HG03342 (cell line): ENCODE data around the gene INF2.
"Not testable (repeated sequence)": the region's sequence is repeated elsewhere in the genome, so short reads cannot be mapped to it uniquely, and the experiment has no call there.

ENCODE experiments used
- ATAC-seq: cut with Tn5 transposase; IDR thresholded peaks from one replicate; pipeline ENCODE4 v1.9.1; 2021; ENCODE audit warnings: mild to moderate bottlenecking, moderate library complexity; ENCODE audit not compliant: unreplicated experiment

The INF2 gene

DNA sequence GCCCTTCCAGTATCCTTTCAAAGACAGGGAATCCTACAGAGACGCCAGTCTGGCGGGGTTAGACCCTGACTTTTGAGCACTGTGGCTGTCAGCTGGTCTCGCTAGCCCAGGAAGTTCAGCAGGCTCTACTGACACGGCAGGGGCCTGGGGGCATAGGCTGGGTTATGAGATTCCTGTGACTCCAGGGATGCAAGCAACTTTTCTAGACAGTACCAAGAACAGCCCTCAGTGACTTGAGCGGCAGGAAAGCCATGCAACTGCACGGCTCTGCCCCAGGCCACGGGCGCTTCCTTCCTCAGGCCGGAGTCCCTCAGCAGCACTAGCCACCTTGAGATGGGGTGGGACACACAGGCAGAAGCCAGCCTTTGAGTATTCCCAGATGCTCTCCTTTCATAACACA lies 58.5 kb downstream of the INF2 start:
- no peak for ATAC-seq

DNA sequence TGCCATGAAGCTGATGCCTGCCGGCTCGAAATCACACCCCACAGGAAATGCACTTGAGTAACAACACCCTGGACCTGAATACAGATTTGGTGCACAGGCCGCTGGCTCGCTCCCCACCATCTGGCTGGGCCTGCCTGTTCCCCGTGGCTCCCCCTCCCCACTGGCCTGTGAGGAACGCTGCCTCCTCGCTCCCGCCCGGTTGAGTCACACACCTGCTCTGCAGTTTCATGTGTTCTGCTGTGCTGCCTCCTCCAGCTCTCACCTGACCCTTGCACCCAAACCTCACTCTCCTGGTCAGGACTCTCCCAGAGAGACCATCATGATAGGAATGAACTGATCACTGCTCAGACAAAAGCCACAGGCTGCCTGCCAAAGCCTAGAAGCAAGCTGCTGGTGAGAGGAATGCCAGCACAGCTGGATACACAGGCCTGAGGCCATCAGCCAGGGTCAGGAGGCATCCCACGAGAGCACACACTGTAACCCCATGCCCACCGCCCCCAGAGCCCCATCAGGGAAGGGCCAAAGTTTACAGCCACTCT lies 59.8 kb downstream of the INF2 start:
- ATAC-seq = no peak

DNA sequence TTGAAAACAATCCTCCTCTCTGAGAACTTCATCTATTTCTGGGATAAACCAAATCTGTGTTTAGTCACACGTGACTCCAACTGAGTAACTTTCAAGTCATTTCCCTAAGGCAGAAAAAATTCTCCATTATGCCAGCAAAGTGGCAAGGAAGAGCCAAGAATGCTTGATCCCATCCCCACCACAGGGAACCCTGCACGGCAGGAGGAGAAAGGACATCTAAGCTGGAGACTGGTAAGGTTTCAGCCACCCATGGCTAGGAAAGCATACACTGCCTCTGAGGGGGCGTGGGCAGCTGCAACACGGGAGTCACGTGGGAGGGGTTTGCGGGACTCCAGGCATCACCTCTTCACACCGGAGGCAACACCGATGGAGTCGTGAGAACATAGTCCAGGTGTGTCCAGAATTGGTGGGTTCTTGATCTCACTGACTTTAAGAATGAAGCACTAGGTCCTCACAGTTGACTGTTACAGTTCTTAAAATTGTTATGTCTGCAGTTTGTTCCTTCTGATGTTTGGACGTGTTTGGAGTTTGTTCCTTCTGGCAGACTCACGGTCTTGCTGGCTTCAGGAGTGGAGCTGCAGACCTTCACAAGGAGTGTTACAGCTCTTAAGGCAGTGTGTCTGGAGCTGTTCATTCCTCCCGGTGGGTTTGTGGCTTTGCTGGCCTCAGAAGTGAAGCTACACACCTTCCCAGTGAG lies 60.8 kb downstream of the INF2 start:
- no peak for ATAC-seq

DNA sequence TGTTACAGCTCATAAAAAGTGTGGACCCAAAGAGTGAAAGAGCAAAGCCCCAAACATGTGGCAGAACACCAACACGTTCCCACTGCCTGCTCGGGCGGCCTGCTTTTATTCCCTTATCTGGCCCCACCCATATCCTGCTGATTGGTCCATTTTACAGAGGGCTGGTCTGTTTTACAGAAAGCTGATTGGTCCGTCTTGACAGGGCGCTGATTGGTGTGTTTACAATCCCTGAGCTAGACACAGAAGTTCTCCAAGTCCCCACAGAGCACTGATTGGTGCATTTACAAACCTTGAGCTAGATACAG lies 61.3 kb downstream of the INF2 start:
- not testable (repeated sequence) for ATAC-seq

DNA sequence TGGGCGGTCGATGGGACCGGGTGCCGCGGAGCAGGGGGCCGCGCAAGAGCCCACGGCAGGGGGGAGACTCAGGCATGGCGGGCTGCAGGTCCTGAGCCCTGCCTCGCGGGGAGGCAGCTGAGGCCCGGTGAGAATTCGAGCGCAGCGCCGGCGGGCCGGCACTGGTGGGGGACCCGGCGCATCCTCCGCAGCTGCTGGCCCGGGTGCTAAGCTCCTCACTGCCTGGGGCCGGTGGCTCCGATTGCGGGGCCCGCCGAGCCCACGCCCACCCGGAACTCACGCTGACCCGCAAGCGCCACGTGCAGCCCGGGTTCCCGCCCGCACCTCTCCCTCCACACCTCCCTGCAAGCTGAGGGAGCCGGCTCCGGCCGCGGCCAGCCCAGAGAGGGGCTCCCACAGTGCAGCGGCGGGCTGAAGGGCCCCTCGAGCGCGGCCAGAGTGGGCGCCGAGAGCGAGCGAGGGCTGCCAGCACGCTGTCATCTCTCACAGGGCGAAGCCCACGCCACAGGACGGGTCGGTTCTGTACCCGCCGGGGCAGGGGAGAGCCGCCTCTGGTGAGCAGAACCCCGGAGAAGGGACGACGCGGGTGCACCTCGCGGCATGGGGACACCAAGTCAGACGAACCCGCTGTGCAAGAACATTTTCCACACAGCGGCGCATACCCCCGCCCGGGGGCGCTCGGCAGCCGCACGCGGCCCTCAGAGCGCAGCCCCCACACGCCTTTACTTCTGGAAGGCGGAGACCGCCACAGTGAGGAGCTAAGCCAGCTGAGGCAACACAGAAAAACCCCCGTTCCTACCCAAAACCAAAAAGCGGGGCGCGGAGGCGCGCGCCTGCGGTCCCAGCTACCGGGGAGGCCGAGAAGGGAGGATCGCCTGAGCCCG lies 62.4 kb downstream of the INF2 start:
- no peak for ATAC-seq

DNA sequence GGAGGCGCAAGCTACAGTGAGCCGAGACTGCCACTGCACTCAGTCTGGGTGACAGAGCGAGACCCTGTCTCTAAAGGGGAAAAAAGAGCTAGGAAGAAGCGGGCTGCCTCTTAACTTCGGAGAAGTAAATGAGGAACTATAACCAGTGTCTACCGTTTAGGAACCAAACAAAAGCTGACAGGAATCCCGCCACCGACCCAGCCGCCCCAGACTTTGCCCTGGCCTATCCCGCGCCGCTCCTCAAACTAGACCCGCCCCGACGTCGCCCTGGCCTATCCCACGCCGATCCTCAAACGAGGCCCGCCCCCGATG lies 63.0 kb downstream of the INF2 start:
- peak; percentile 82 for ATAC-seq

DNA sequence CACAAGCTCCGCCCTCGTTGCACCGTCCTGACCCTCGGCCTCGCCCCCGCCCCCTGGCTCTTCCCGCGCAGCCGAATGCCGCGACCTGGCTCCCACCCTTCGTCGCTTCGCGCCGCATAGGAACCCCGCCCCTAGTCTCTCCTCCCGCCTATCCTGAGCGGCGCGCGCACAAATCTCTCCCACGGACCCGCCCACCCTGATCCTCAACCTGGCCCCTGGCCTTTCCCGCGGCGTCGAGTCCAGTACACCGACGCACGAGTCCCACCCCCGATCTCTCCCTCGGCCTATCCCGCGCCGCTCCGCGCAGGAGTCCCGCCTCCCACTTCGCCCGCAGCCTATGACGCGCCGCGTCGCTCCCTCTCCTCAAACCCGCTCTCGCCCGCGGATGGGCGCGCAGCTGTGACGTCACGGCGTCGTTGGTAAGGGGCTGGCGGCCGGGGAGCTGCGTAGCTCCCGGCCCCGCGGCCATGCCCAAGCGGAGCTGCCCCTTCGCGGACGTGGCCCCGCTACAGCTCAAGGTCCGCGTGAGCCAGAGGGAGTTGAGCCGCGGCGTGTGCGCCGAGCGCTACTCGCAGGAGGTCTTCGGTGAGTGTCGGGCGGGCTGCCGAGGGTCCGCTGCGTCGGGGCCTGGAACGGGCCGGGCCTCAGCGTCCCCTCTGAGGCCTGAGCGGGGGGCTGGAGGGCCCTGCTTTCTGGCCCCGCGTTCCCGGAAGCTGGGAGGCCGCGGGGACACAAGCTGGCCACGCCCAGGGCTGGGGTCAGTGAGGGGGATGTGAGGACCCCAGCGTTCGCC lies 63.5 kb downstream of the INF2 start, which contains the start of gene SIVA1:
SIVA1 (plus strand) TSS at position 413 of the 793 bp plus-strand sequence; CDS start at position 468, 55 bp downstream.
- peak; percentile 91 for ATAC-seq

DNA sequence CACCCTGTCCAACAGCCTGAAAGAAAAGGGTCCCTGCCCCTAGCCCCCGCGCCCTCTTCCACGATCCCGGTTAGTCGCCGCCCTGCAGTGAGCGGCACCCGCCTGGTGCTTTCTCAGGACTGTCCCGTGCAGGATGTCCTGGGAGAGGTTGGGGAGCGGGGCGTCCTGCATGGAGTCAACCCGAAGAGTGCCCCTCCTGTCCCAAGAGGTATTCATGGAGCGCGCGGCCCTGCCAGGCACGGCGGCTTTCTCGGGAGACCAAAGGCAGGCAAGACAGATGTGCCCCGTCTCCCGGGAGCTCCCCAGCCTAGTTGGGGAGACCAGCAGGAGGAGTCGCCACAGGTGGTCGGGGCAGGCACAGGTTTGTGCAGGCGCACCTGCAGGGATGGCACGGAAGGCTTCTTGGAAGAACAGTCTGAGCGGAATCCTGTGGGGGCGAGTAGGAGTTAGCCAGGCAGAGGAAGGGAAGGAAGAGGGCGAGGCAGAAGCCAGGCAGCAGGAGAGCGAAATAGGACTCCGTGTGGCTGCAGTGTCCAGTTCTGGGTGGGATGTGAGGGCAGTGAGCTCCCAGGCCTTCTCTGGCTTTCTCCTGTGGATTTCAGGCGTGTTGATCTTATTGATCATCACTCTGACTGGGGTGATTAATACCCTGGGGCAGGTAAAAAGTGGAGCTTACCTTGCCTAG lies 64.3 kb downstream of the INF2 start:
- ATAC-seq = no peak

DNA sequence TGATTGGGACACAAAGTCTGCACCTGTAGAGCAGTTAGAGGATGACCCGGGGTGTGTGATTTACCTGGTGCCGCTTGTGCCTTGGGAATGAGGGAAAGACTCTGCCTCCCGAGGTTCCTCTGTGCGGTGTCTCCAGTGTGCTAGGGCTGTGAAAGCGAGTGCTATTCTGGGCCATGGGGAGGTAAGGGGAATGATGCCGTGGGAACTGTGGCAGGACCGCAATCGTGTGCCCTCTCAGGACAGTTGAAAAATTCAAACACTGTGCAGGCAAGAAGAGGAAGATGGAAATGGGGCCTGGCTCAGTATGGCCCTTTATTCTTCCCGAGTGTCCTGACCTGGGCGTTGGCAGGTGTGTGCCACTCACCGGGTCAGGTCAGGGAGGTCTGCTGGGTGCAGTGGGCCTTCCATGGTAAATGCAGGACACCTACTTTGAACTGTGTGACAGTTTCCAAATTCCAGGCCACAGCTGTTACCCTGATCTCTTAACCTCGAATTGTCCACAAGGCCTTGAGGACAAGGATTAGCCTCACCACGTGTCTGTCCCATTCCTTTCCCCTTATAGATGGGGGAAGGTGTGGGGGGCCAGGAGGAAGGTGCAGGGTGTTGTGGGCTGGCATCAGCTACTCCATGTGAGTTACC lies 64.9 kb downstream of the INF2 start:
- ATAC-seq = no peak

DNA sequence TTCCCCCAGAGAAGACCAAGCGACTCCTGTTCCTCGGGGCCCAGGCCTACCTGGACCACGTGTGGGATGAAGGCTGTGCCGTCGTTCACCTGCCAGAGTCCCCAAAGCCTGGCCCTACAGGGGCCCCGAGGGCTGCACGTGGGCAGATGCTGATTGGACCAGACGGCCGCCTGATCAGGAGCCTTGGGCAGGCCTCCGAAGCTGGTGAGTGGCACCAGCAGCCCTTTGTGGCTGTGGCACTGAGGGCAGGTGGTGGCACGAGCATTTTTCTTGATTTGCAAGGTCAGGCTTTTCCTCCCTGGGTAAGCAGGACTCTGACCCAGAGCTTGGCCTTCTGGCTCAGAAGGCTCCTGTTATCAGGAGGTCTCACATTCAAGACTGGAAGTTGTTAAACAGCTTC lies 66.2 kb downstream of the INF2 start:
- no peak for ATAC-seq

DNA sequence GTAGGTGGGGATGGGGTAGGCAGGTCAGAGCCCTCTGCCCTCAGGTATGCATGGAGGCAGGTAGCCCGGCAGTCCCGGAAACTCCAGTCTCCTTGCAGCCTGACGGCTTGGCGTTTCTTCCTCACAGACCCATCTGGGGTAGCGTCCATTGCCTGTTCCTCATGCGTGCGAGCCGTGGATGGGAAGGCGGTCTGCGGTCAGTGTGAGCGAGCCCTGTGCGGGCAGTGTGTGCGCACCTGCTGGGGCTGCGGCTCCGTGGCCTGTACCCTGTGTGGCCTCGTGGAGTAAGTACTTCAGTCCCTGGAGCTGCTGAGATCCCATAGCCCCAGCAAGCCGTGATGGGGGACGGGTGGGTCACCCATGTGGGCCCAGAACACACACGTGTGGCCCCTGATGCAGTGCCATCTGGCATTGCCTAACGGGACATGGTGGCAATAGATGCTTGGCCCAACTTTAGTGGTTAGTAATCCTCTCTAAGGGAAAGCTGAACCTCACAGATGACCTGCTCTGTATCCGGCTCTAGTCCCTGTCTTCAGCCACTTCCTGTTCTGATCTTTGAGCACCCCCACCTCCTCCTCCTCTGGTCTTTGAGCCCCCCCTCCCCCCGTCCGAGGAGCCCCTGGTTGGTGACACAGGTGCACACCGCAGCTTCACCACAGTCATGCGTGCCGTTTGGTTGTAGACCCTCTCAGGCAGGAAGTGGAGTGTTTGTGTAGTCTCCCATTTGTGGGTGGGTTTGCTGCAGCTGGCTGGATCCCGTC lies 67.2 kb downstream of the INF2 start:
- no peak for ATAC-seq

DNA sequence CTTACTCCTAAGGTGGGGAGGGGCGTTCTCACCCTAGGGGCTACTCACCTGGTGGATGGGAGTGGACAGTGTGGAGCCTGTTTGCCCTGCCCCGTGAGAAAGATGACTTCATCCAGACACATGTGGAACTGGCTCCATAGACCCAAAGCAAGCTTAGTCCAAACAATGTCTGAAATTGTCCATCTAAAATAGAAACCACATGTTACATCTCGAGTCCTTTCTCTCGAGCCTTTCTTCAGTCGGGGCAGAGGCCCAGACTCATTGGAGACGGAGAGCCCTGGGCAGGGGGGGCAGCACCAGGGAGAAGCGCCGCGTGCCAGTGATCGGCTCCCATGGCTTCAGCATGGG lies 67.8 kb downstream of the INF2 start:
- no peak for ATAC-seq

DNA sequence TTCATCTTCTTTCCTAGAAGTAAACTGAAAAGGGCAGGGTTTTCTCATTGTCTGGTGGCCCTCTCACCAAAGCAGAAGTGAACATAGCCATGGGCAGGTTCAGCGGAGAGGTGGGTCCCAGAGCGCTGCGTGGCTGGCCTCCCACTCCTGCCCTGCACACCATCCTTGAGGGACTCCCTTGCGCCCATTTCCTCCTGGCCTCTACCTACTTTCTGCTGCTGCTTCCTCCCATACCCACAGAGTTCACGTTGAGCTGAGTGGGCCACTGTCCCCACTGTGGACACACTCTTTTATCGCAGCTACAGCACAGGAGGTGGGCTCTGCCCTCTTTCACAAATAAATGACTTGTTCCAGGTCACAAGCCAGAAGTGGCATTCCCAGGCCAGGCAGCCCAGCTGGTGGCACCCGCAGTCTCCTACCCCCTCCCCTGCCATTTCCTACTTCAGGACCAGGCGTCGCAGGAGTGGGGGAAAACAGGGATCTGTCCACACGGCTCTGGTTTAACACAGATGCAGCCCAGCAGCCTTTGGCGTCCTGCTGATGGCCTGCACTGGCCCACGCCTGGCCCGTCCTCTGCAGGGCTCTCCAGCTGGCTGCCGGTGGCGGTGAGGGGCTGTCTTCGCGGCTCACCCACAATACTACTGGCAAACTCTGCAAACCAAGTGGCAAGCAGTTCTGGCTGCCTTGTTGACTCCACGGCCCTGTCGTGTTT lies 68.4 kb downstream of the INF2 start:
- ATAC-seq = no peak

DNA sequence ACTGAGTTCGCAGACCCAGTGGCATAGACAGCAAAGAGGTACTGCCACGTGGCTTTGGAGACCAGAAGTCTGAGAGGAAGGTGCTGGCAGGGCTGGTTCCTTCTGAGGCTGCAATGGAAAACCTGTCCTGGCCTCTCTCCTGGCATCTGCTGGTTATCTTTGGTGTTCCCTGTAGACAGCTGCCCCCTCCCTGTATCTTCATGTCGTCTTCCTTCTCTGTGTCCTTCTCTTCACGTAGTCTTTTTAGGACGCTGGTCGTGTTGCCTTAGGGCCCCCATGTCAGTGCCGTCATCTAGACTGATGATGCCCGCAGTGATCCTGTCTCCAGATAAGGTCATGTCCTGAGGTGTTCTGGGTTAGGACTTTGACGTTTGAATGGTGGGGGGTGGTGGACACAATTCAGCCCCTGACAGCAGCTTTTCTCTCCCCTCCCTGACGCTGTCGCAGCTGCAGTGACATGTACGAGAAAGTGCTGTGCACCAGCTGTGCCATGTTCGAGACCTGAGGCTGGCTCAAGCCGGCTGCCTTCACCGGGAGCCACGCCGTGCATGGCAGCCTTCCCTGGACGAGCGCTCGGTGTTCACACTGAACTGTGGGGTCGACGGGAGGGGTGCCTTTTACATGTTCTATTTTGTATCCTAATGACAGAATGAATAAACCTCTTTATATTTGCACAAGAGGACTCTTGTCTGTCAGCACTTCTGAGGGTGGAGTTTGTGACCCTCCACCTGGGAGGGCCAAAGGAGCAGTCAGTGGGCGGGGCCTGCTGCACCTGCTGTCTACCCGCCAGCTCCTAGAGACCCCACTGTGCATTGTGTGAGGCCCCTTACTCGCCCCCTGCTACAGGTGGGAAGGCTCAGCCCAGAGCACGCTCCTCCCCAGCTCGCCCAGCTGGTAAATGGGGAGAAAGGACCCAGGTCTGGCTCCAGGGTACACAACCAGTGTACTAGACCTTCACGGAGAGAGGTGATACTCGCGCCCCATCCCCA lies 69.9 kb downstream of the INF2 start:
- ATAC-seq = no peak

DNA sequence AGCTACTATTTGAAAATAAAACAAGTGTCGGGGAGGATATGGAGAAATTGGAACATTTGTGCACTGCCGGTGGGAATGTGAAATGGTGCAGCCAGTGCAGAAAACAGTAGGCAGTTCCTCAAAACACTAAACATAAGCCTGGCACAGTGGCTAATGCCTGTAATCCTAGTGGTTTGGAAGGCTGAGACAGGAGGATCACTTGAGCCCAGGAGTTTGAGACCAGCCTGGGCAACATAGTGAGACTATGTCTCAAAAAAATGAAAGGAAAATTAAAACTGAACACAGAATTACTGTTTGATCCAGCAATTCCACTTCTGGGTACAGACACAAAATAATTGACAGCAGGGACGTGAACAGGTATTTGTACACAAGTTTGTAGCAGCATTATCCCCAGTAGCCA lies 76.1 kb downstream of the INF2 start:
- no peak for ATAC-seq

DNA sequence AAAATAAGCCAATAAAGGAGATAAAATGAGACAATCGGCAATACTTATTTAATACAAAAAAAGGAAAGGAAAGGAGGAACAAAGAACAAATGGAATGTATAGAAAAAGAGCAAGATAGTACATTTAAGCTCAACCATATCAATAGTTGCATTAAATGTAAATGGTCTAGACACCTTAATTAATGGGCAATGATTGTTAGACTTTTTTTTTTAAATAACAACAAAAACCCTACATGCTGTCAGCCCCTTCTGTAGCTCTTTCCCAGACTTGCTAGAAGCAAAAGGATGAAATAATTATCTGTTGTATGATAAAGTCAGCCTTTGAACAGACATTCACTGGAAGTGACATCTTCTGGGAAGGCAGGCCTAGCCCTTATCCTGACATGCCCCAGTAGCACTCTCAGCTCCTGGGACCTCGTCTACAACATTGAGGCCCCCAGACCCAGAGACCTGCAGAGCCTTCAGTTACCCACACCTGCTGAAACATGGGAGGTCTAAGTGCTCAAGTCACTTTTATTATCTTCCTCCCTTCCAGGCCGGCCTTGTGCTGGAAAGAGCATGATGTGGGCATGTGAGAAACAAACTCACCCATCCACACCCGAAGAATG lies 76.9 kb downstream of the INF2 start:
- ATAC-seq = no peak

DNA sequence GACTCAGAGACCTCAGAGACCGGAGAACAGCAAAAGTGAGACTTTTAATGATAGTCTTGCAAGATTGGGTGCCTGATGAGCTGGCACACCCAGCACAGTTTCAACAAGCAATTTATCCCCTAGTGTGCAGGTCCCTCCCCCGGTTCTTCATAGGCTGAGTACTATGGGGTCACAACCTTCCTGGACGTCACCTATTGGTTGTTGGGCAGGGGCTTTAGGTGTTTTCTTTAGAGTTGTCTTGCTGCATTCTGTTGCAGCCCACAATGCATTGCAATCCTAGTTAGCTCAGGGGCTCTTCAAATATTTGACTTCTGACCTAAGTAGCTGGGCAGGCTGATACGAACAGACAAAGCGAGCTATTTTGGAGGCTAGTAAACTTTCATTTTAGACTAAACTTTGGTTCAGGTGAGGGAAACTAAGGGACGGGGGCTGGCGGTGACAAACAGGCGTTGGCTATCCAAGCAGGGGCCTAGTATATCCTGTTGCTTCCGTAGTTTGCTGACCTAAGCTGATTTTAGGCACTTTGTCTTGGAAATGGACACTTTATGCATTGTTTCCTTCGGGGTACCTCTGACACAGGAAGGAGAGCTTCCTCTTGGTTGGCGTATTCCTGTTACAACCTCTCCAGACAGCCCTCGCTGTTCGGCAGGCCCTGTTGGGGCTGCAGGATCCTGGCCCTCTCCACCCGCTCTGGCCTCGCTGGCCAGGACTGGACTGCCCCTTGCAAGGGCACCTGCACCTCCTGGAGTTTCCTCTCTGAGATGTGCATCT lies 77.6 kb downstream of the INF2 start:
- ATAC-seq = no peak
